HG02981 (cell line): Measurements from ENCODE around the gene MON1B.

Source experiments
- ATAC-seq: cut with Tn5 transposase; IDR thresholded peaks from one replicate; pipeline ENCODE4 v1.9.1; 2021; ENCODE audit warnings: mild to moderate bottlenecking, moderate library complexity; ENCODE audit not compliant: unreplicated experiment

Gene MON1B

GRCh38 chr16:77195411-77195810 is 4.4 kb downstream of the MON1B start:
- no peak for ATAC-seq

- ATAC-seq = no peak
Measured at GRCh38 chr16:77197747-77198146, 6.8 kb downstream of the MON1B start.

- no peak for ATAC-seq
Measured at GRCh38 chr16:77199211-77199610, 8.2 kb downstream of the MON1B start, which contains the start of gene SYCE1L. TSS of gene SYCE1L (plus strand) at chr16:77199408. CDS start at chr16:77199452, 44 bp downstream.

GRCh38 chr16:77206533-77206932 is 15.5 kb downstream of the MON1B start:
- no peak for ATAC-seq

GRCh38 chr16:77207030-77207429 is 16.0 kb downstream of the MON1B start:
- ATAC-seq = no peak

GRCh38 chr16:77208382-77208781 is 17.4 kb downstream of the MON1B start:
- ATAC-seq = no peak

- peak; percentile 68 for ATAC-seq
Measured at GRCh38 chr16:77211880-77212740, 21.1 kb downstream of the MON1B start.

- peak; percentile 72 for ATAC-seq
Measured at GRCh38 chr16:77212741-77213541, 22.0 kb downstream of the MON1B start.

- no peak for ATAC-seq
Measured at GRCh38 chr16:77213542-77214106, 22.6 kb downstream of the MON1B start.

GRCh38 chr16:77214411-77215138 is 23.6 kb downstream of the MON1B start:
- no peak for ATAC-seq

- no peak for ATAC-seq
Measured at GRCh38 chr16:77219437-77219836, 28.4 kb downstream of the MON1B start.

- ATAC-seq = no peak
Measured at GRCh38 chr16:77220427-77220826, 29.4 kb downstream of the MON1B start.

- ATAC-seq = no peak
Measured at GRCh38 chr16:77221482-77221881, 30.5 kb downstream of the MON1B start.

GRCh38 chr16:77223184-77223583 is 32.2 kb downstream of the MON1B start:
- no peak for ATAC-seq

- no peak for ATAC-seq
Measured at GRCh38 chr16:77225182-77225581, 34.2 kb downstream of the MON1B start.

- peak; percentile 88 for ATAC-seq
Measured at GRCh38 chr16:77227745-77228144, 36.8 kb downstream of the MON1B start.

GRCh38 chr16:77231047-77231446 is 40.1 kb downstream of the MON1B start:
- ATAC-seq = no peak

- ATAC-seq = no peak
Measured at GRCh38 chr16:77233799-77234519, 43.0 kb downstream of the MON1B start.

GRCh38 chr16:77234611-77235010 is 43.6 kb downstream of the MON1B start:
- ATAC-seq = no peak

GRCh38 chr16:77236063-77236511 is 45.1 kb downstream of the MON1B start:
- ATAC-seq = peak; percentile 98
